Lung (tissue), 12 donors: Measurements from ENCODE around the gene ASB18. TPM values are rescaled to one million over a fixed set of nuclear protein-coding genes. Genes with fewer than 3 reads are reported as not detected.

Source experiments
- ATAC-seq: fragments of 200-7000 bp; cut with Tn5 transposase; one replicate; pipeline ENCODE4 v1.9.1; 2020; ENCODE audit warnings: moderate number of reproducible peaks; ENCODE audit not compliant: insufficient read depth, low FRiP score
- DNase-seq, 3 donors: peaks; one replicate each; pipeline ENCODE4 v3.0.0-alpha.2; 2013 to 2017
- H3K27ac ChIP-seq, 2 donors: one replicate each; pipeline ENCODE4 v1.5.1; 2013; ENCODE audit warnings: mild to moderate bottlenecking in 2 of 2, moderate library complexity in 2 of 2, control low read depth in 1 of 2, inconsistent platforms in 1 of 2, low read depth in 1 of 2, low read length in 1 of 2
- H3K27me3 ChIP-seq, 3 donors: one replicate each; pipeline ENCODE4 v1.5.1; 2013; ENCODE audit warnings: low read length in 2 of 3; ENCODE audit not compliant: control insufficient read depth in 3 of 3, insufficient read depth in 3 of 3
- H3K36me3 ChIP-seq, 4 donors: one replicate each; pipeline ENCODE4 v1.5.1; 2013; ENCODE audit warnings: low read length in 4 of 4, mild to moderate bottlenecking in 1 of 4, moderate library complexity in 1 of 4; ENCODE audit not compliant: control insufficient read depth in 4 of 4, insufficient read depth in 4 of 4
- H3K4me1 ChIP-seq, 5 donors: one replicate each; pipeline ENCODE4 v1.5.1; 2013; ENCODE audit warnings: low read length in 5 of 5, mild to moderate bottlenecking in 2 of 5, moderate library complexity in 1 of 5; ENCODE audit not compliant: control insufficient read depth in 5 of 5, insufficient read depth in 5 of 5
- H3K4me3 ChIP-seq: one replicate; pipeline ENCODE4 v1.5.1; 2013; ENCODE audit warnings: mild to moderate bottlenecking, control low read depth, moderate library complexity
- H3K9ac ChIP-seq, 2 donors: one replicate each; pipeline ENCODE4 v1.5.1; 2013; ENCODE audit warnings: low read length in 2 of 2, control low read depth in 1 of 2; ENCODE audit not compliant: insufficient read depth in 1 of 2
- H3K9me3 ChIP-seq, 4 donors: one replicate each; pipeline ENCODE4 v1.5.1; 2013; ENCODE audit warnings: low read length in 3 of 4, mild to moderate bottlenecking in 1 of 4, moderate library complexity in 1 of 4; ENCODE audit not compliant: control insufficient read depth in 4 of 4, insufficient read depth in 3 of 4
- CTCF ChIP-seq: IDR thresholded peaks from 2 replicates; pipeline ENCODE4 v1.5.1; 2012; ENCODE audit warnings: mild to moderate bottlenecking; ENCODE audit errors: control extremely low read depth, extremely low read depth
- WGBS, 2 donors: extraction: QIAGEN DNeasy Blood & Tissue Kit; methylation state at CpG; one replicate each; pipeline ENCODE4 v1.1.7; 2013; 5-methylcytosine and 5-hydroxymethylcytosine counted together
- polyA plus RNA-seq, 2 donors: library from polyadenylated mRNA; stranded (reverse); fragments of 200-250 nt; gene quantifications; one replicate each; pipeline ENCODE4 v1.2.1, GENCODE V29; 2013
- total RNA-seq, 2 donors: library from RNA; depleted of rRNA in 1 of 2; stranded (reverse); fragments of >200 nt in 1 of 2; gene quantifications; one replicate each; pipeline ENCODE4 v1.2.1, GENCODE V29; 2014 to 2021
- donor health status: control.
- donor health status: control.
- donor health status: Bipolar disorder and iron deficiency.
- donor health status: healthy.
- donor health status: DM: yes; HTN: yes; CAD: no.

The ASB18 gene
- total and polyA plus RNA-seq, 4 donors, result not detected

- 63 to 65% methylated on average over 19 of the region's 19 CpGs for WGBS, 2 donors
- no peak for TF ChIP-seq CTCF
- Histone ChIP-seq H3K9me3 (peaks cover 0 to 4% (median 4%) of the 10 kb centered on the region in 4 donors), H3K27ac (no peak overlapping the region), H3K36me3 (no peaks in the 10 kb centered on the region), H3K4me3 (no peak overlapping the region), H3K9ac (no peak overlapping the region), H3K4me1 (peaks cover 0 to 3% (median 0%) of the 10 kb centered on the region in 5 donors), H3K27me3 (no peaks in the 10 kb centered on the region)
- DNase-seq (no peak), ATAC-seq (no peak)
Measured at GRCh38 chr2:236308855-236309668, 44.9 kb upstream of the ASB18 start.

- ATAC-seq (no peak), DNase-seq (no peak)
- Histone ChIP-seq H3K36me3 (no peaks in the 10 kb centered on the region), H3K4me3 (no peak overlapping the region), H3K27me3 (peaks cover 0 to 3% (median 0%) of the 10 kb centered on the region in 3 donors), H3K4me1 (peaks cover 0 to 3% (median 0%) of the 10 kb centered on the region in 5 donors), H3K27ac (no peak overlapping the region), H3K9ac (no peak overlapping the region), H3K9me3 (peaks cover 0 to 4% (median 0%) of the 10 kb centered on the region in 4 donors)
- TF ChIP-seq CTCF, result no peak
- 85 to 87% methylated on average over 12 of the region's 12 CpGs for WGBS, 2 donors
Measured at GRCh38 chr2:236307641-236308040, 43.4 kb upstream of the ASB18 start.

GRCh38 chr2:236306825-236307540, 42.8 kb upstream of the ASB18 start:
- H3K4me1 ChIP-seq, result peaks cover 0 to 3% (median 0%) of the 10 kb centered on the region in 5 donors
- H3K27me3 ChIP-seq, result peaks cover 0 to 3% (median 0%) of the 10 kb centered on the region in 3 donors
- H3K27ac ChIP-seq, result no peak overlapping the region
- no peak overlapping the region for H3K4me3 ChIP-seq
- WGBS, 2 donors, result 85 to 87% methylated on average over 13 of the region's 13 CpGs
- TF ChIP-seq CTCF, result no peak
- H3K9me3 ChIP-seq, result peaks cover 0 to 4% (median 0%) of the 10 kb centered on the region in 4 donors
- no peak for ATAC-seq
- DNase-seq, result no peak
- H3K36me3 ChIP-seq, result no peaks in the 10 kb centered on the region
- no peak overlapping the region for H3K9ac ChIP-seq
